AG08395 (cell line): ENCODE results near the gene ALG12.
A peak's percentile ranks its signal among the peaks of the same experiment; 100 is the strongest.

Experiments
- DNase-seq: peaks from one replicate; pipeline ENCODE4 v3.0.0; 2012; ENCODE audit warnings: mixed read lengths, low spot score

ALG12 gene

DNA sequence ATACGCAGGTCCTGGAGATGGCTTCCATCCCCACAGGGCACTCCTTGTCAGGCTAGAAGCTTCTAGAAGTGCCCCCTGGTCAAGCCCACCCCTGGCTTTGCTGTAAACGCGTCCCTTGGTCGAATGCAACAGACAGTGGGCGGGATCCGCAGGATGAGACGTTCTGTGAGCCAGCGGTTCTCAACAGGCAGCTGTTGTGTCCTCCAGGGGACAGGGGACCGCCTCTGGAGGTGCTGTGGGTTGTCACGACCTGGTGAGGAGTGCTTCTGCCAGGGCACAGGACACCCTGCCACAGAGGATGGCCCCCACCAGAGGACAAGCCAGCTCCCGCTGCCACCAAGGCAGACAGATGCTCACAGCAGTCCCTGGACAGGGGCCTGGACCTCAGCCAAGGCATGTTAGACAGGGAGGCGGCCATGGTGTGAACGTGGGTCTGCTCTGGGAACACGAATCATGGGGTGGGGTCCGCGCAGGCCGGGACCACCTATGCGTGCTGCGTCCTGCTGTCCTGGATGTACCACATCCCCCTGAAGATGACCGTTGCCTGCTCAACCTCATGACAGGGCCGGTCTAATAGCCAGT, 11.8 kb upstream of the ALG12 start:
- DNase-seq = no peak

- peak; percentile 79 for DNase-seq
Observed at GRCh38 chr22:49929211-49929979, 11.2 kb upstream of the ALG12 start.

DNA sequence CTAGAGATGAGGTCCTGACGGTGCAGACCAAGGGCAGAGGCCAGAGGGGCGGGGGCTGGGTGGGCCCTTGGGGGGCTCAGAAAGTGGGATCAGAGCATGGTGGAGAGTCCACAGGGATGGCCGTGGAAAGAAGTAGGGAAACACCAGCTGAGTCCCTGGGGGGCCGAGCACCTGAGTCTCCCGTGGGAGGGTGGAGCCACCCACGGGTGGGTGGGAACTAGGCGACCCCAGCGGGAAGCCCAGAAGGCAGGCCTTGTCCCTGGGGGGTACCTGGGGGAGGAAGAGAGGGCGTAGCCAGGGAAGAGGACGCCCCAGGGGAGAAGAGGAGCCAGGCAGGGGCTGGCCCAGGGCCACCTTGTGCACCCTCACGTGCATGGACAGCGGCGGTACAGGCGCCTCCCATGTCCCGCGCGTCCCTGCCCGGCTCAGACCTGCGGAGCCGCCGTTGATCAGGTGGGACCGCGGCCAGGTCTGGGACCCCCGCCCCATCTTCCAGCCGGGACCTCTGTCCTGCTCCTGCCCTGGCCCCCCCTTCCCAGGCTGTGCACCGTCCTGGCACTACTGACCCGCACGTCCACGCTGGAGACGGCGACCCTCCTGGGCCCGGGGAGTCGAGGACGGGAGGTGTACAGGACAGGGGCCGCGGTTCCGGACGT, 10.4 kb upstream of the ALG12 start:
- DNase-seq = no peak

DNA sequence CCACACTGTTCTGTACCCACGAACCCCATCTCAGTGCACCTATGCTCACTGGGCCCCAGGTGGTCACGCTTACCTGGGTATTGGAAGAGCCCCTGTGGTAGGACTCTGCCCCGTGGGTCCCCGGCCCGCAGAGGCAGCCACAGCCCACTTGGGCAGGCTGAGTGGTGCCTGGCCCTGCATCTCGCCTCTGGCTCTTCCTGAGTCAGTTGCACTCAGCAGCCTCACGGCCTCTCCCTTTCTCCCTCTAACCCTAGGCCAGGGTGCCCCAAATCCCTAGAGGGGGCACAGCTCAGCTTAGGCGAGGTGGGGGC, 9.9 kb upstream of the ALG12 start:
- no peak for DNase-seq

DNA sequence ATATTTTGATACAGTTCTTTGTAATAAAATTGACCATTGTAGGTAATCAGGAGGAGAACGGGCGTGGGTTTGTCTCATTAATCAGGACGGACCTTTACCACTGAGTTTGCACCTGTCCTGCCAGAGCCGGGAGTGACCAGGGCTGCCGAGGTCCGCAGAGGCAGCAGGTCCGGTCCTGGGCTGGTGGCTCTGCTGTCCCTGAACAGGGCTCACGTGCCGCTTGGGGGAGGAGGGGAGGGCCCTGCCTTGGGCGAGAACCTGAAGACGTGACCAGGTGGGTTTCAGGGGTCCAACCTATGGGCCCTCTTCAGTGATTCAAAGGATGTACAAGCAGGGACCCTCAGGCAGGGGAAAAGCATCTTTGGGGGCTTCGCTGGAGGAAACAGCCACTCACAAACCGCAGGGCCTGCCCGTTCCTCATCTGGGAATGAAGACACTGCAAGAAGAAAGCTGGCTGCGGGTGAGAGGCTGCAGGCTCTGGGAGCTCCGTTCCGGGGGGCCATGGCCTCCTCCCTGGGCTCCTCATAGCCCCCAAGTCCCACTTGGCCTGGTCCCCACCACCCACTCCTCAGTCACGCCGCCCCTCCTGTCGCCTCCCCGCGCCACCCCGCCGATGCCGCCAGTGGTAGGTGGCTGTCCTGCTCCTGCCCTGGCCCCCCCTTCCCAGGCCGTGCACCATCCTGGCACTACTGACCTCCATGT, 9.4 kb upstream of the ALG12 start:
- no peak for DNase-seq

- DNase-seq = no peak
Observed at GRCh38 chr22:49926916-49927315, 8.7 kb upstream of the ALG12 start.

DNA sequence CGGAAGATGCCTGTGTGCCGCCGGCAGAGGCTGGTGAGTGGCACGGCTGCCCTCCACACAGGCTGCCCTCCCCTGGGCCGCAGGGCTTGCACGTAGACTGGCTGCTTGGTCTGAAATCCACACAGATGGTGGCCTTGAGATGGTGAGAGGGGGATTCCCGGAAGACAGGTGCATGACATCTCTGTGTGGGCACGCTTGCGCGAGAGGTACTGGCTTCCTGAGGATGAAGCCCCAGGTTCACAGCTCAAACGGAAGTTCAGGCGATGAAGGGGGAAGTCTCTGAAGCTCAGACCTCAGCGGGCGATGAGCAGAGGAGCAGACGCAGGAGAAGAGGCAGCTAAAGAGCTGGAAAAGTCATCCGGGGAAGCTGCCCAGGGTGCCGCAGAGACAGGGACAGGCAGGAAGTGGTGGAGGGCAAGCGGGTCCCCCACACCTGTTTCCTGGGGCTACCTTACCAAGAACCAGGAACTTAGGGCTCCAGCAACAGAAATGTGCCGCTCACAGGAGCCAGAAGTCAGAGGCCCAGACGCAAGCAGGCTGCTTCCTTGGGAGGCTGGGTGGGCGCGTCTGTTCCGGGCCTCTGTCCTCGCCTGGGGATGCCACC, 7.4 kb upstream of the ALG12 start:
- no peak for DNase-seq

DNA sequence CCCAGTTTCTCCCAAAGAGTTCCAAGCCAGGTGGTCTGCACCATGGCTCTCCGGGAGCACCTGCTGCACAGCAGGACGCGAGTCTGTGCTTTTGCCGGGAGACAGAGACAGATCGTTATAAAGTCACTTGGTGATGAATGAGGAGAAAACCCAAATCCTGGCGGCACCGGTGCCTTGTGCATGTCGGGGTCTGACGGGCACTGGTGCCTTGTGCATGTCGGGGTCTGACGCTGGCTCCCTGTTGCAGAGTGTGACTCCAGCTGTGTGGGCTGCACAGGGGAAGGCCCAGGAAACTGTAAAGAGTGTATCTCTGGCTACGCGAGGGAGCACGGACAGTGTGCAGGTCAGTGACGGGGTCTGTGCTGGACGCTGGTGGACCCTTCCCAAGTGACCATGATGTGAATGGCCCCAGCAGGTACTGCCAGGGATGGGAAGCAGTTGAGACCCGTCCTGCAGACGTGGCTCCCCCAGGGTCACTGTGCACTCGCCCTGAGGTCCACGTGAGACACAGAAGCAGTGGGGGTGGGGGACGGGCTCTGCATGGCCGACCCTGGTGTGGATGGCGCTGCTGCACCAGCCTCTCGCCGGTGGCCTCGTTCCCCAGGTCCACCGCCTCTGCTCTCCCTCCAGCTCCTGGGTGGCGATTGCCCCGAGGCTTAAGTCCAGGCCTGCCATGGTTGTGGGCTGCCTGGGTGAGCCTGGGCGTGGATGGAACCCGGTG, 6.0 kb upstream of the ALG12 start:
- DNase-seq = no peak

DNA sequence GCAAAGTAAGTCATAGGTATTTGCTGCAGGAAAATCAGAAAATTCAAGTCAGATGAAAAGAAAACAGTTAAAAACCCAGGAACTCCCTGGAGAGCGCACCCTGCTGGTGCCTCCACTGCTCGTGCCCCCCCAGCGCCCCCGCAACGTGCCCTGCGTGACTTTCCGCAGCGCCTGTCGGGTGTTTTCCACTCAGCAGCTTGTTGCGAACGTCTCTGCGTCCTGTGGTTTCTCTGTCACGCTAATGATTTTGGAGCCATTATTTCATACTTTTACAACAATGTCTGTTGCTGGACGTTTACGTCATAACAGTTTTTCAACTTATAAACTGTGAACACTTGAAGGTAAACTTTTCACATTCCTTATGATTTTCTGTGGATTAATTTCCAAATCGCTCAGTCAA, 5.2 kb upstream of the ALG12 start:
- DNase-seq = no peak

DNA sequence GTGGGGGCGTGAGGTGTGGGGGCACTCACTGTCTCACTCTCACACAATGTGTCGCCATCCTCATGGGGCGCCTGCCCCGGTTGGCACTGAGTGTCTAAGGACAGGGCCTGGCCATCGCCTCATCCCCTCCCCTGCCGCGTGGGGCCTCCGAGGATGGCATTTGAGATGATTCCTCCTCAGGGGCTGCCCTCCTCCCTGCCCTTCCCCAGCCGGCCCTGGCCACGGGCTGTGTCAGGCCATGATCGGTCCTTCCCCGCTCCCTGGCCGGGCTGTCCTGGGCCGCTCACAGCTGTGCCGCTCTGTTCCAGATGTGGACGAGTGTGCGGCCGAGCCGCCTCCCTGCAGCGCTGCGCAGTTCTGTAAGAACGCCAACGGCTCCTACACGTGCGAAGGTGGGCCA, 4.7 kb upstream of the ALG12 start:
- DNase-seq = no peak

GRCh38 chr22:49922484-49922883, 4.2 kb upstream of the ALG12 start:
- no peak for DNase-seq

- no peak for DNase-seq
Observed at GRCh38 chr22:49921508-49922278, 3.5 kb upstream of the ALG12 start.

DNA sequence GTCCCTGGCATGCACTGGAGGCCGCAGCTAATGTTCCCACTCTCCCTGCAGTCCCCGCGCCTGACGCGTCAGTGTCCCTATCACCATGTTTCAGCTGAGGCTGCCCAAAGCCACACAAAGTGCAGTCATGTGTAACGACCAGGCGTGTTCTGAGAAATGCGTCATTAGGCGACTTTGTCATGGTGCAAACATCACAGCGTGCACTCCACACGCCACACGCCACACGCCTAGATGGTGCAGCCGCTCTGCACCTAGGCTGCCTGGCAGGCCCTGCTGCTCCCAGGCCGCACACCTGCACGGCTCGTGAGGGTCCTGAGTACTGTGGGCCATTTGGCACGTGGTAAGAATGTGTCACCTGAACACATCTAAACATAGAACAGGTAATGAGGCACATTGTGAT, 2.6 kb upstream of the ALG12 start:
- DNase-seq = no peak

DNA sequence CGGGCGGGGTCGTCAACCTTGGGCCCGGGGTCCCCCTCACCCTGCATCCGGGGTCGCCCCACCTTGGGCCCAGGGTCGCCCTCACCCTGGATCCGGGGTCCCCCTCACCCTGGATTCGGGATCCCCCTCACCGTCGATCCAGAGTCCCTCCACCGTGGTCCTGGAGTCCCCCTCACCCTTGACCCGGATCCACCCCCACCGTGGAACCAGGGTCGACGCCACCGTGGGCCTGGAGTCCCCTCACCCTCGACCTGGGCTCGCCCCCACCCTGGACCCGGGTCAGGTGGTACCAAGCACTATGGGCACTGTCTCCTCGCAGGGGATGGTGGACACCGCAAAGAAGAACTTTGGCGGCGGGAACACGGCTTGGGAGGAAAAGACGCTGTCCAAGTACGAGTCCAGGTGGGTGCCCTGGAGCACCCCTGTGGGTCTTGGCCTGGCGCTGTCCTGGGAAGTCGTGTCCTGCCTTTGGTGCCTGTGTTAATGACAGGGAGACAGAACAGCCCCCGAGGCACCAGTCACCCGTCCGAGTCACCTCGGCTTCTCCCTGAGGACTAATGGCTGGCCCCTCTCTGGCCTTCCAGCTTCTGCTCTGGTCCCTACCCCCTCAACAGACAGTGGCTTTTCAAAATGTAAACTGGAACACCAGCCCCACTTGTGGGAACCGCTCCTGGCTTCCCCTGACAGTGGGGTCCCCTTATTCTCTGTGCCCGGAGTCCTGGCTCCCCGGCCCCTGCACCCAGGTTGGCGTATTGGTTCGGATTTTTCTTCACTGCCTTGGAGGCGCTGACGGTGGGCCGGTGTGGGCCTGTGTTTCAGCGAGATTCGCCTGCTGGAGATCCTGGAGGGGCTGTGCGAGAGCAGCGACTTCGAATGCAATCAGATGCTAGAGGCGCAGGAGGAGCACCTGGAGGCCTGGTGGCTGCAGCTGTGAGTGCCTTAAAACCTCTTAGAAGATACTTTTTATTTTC, 958 bp upstream of the ALG12 start:
- no peak for DNase-seq

GRCh38 chr22:49916831-49917230, 1.4 kb downstream of the ALG12 start:
- DNase-seq = no peak

GRCh38 chr22:49915610-49916009, 2.6 kb downstream of the ALG12 start:
- no peak for DNase-seq

GRCh38 chr22:49914256-49914655, 4.0 kb downstream of the ALG12 start:
- no peak for DNase-seq

GRCh38 chr22:49913446-49913845, 4.8 kb downstream of the ALG12 start:
- DNase-seq = no peak

- DNase-seq = no peak
Observed at GRCh38 chr22:49913026-49913425, 5.2 kb downstream of the ALG12 start.
